ENCODE data around the gene LRFN5. TPM values are rescaled to one million over a fixed set of nuclear protein-coding genes. Genes with fewer than 3 reads are reported as not detected.

The LRFN5 gene
- total and polyA plus RNA-seq, 7 experiments from 2014 or later, result not detected

DNA sequence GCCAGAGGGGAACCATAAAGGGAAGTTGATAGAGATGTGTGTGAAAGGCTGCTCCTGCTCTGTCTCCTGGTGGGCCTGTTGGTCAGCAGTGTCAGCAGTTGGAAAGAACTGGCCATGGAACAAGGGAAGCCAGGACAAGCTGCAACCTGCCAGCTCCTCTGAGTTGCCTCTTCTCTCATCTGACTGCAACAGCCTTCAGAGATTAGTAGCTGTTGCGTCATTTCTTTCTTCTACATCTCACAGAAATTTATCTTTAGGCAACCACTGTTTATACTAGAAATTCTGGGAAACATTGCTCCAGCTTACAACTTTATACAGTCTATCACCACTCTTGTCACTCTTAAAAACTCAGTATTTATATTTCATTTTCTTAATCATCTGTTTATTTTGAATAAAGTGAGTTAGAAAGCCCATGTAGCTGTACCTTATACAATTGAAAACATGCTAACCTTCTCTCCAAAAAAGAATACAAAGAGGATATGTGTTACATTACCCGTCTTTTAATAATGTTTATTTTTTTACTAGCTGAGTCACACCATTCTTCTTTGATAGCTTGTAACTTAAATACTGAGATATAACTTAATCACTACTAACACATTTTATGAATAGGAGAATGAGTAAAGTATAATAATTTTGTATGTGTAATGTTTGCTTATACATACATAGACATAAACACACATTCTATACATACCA is 224.2 kb downstream of the LRFN5 start:
- Histone ChIP-seq H3K4me3 (ENCODE audit: low read length) (no peak overlapping the region), H3K36me3 (ENCODE audit: control insufficient read depth in 2 of 3, insufficient read depth in 3 of 3, low read length in 3 of 3) (no peaks in the 10 kb centered on the region), H3K27ac (ENCODE audit: low read depth, low read length) (no peak overlapping the region), H3K27me3 (ENCODE audit: control insufficient read depth in 2 of 2, insufficient read depth in 2 of 2, low read length in 2 of 2) (no peaks in the 10 kb centered on the region), H3K9me3 (ENCODE audit: control insufficient read depth in 2 of 3, low read length in 3 of 3) (no peaks in the 10 kb centered on the region), H3K4me1 (ENCODE audit: control insufficient read depth in 2 of 2, insufficient read depth in 2 of 2, low read length in 2 of 2) (no peaks in the 10 kb centered on the region)
- H3K27me3 Mint-ChIP-seq, result no peaks in the 10 kb centered on the region
- intact Hi-C loops (cut with micrococcal nuclease), result no loop called here
- H3K4me3 Mint-ChIP-seq, result no peak overlapping the region
- H3K36me3 Mint-ChIP-seq, result no peaks in the 10 kb centered on the region
- no peaks in the 10 kb centered on the region for H3K4me1 Mint-ChIP-seq
- H3K27ac Mint-ChIP-seq, result no peak overlapping the region
- DNase-seq (no peak), ATAC-seq (no peak)
- ChIA-PET POLR2A (no interaction called here), CTCF (no interaction called here)
- H3K9me3 Mint-ChIP-seq, result peaks cover 0 to 7% (median under 1%) of the 10 kb centered on the region in 11 donors

DNA sequence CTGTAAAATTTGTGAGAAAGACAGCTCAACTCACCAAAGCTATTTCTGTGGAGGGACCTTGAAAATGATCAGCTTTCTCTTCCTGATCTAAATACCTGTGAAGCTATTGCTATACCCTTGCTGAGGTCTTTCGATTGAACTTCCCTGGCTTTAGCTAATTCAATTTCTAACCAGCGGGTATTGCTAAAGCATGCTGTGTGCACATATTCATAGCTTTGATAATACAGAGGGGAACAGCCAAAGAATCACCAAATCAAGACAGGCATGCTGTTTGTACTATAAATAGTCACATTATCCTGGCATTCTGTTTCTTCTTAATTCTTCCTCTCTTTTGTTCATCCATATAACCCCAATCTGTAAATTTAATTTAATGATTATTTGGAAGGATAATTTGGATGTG is 233.0 kb downstream of the LRFN5 start:
- POLR2A ChIA-PET, result no interaction called here
- H3K9me3 Mint-ChIP-seq, result peaks cover 0 to 1% (median 0%) of the 10 kb centered on the region in 11 donors
- H3K36me3 ChIP-seq (ENCODE audit: control insufficient read depth in 2 of 3, insufficient read depth in 3 of 3, low read length in 3 of 3), result no peaks in the 10 kb centered on the region
- no peaks in the 10 kb centered on the region for H3K27me3 ChIP-seq (ENCODE audit: control insufficient read depth in 2 of 2, insufficient read depth in 2 of 2, low read length in 2 of 2)
- no peaks in the 10 kb centered on the region for H3K36me3 Mint-ChIP-seq
- intact Hi-C loops (cut with micrococcal nuclease), result no loop called here
- H3K9me3 ChIP-seq (ENCODE audit: control insufficient read depth in 2 of 3, low read length in 3 of 3), result no peaks in the 10 kb centered on the region
- H3K27me3 Mint-ChIP-seq, result peaks cover 0 to 5% (median 0%) of the 10 kb centered on the region in 5 donors
- H3K4me1 Mint-ChIP-seq, result no peaks in the 10 kb centered on the region
- no peak overlapping the region for H3K4me3 Mint-ChIP-seq
- H3K27ac ChIP-seq (ENCODE audit: low read depth, low read length), result no peak overlapping the region
- ATAC-seq (no peak), DNase-seq (no peak)
- no peak overlapping the region for H3K27ac Mint-ChIP-seq
- no peak overlapping the region for H3K4me3 ChIP-seq (ENCODE audit: low read length)
- no peaks in the 10 kb centered on the region for H3K4me1 ChIP-seq (ENCODE audit: control insufficient read depth in 2 of 2, insufficient read depth in 2 of 2, low read length in 2 of 2)
- CTCF ChIA-PET, result no interaction called here

DNA sequence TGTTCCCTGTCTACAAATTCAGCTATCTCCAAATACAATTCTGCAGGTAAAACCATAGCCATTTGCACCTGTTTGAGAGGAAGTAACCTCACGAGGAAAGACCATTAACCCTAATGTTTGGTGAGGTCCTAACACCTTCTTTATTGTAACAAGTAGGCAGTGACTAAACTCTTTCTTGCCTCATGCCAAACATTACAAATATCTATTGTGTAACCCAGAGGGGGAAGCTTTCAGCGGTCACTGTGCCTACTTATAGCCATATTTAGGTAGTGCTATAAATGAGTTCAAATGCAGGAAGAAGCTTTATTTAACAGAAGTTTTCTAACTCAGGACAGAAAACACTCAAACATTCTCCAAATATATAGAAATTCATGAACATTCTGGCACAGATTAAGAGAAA is 252.7 kb downstream of the LRFN5 start:
- Mint-ChIP-seq H3K4me3 (no peak overlapping the region), H3K9me3 (peaks cover 0 to 8% (median 1%) of the 10 kb centered on the region in 11 donors), H3K27ac (no peak overlapping the region), H3K27me3 (no peaks in the 10 kb centered on the region), H3K36me3 (no peaks in the 10 kb centered on the region), H3K4me1 (no peaks in the 10 kb centered on the region)
- no peaks in the 10 kb centered on the region for H3K4me1 ChIP-seq (ENCODE audit: control insufficient read depth in 2 of 2, insufficient read depth in 2 of 2, low read length in 2 of 2)
- H3K27me3 ChIP-seq (ENCODE audit: control insufficient read depth in 2 of 2, insufficient read depth in 2 of 2, low read length in 2 of 2), result no peaks in the 10 kb centered on the region
- H3K36me3 ChIP-seq (ENCODE audit: control insufficient read depth in 2 of 3, insufficient read depth in 3 of 3, low read length in 3 of 3), result no peaks in the 10 kb centered on the region
- intact Hi-C loops (cut with micrococcal nuclease), result no loop called here
- ATAC-seq (no peak), DNase-seq (no peak)
- no peaks in the 10 kb centered on the region for H3K9me3 ChIP-seq (ENCODE audit: control insufficient read depth in 2 of 3, low read length in 3 of 3)
- ChIA-PET POLR2A (no interaction called here), CTCF (no interaction called here)
- H3K27ac ChIP-seq (ENCODE audit: low read depth, low read length), result no peak overlapping the region
- H3K4me3 ChIP-seq (ENCODE audit: low read length), result no peak overlapping the region

DNA sequence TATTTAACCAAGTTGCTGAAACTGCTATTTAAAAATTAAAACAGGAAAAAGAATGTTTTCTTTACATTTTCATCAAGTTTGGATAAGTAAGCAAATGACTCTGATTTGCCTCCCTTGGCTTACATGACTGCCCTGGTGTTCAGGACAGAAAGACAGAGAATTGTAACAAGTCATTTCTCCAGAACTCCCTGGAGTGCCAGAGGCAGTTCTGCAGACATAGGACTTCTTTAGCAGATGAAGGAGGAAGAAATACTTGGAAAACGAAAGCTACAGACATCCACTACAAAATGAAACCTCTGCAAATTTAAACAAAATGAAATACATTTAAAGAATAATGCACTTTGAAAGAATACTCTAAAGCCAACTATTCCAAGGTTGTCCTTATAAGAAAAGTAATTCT is 253.9 kb downstream of the LRFN5 start:
- H3K4me1 Mint-ChIP-seq, result no peaks in the 10 kb centered on the region
- Histone ChIP-seq H3K4me1 (ENCODE audit: control insufficient read depth in 2 of 2, insufficient read depth in 2 of 2, low read length in 2 of 2) (no peaks in the 10 kb centered on the region), H3K36me3 (ENCODE audit: control insufficient read depth in 2 of 3, insufficient read depth in 3 of 3, low read length in 3 of 3) (no peaks in the 10 kb centered on the region), H3K4me3 (ENCODE audit: low read length) (no peak overlapping the region), H3K27me3 (ENCODE audit: control insufficient read depth in 2 of 2, insufficient read depth in 2 of 2, low read length in 2 of 2) (no peaks in the 10 kb centered on the region), H3K9me3 (ENCODE audit: control insufficient read depth in 2 of 3, low read length in 3 of 3) (no peaks in the 10 kb centered on the region), H3K27ac (ENCODE audit: low read depth, low read length) (no peak overlapping the region)
- no peak overlapping the region for H3K4me3 Mint-ChIP-seq
- ChIA-PET CTCF (no interaction called here), POLR2A (no interaction called here)
- DNase-seq (no peak), ATAC-seq (no peak)
- H3K36me3 Mint-ChIP-seq, result no peaks in the 10 kb centered on the region
- no peaks in the 10 kb centered on the region for H3K27me3 Mint-ChIP-seq
- intact Hi-C loops (cut with micrococcal nuclease), result no loop called here
- no peak overlapping the region for H3K27ac Mint-ChIP-seq
- H3K9me3 Mint-ChIP-seq, result peaks cover 0 to 6% (median 0%) of the 10 kb centered on the region in 11 donors

DNA sequence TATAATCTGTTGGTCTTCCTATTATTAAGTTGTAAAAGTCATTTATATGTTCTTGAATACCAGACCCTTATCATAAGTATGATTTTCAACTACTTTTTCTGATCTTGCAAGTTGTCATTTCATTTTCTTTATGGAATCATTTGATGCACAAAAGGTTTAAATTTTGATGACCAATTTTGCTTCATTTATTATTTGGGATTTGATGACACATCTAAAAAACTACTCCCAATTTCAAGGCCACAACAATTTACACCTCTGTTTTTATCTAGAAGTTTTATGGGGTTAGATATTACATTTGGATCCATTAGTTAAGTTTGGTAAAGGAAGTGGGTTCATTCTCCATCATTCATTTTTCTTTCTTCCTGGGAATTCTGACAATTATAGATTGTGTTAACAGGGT is 259.2 kb downstream of the LRFN5 start:
- ATAC-seq (no peak), DNase-seq (no peak)
- Mint-ChIP-seq H3K27ac (no peak overlapping the region), H3K36me3 (no peaks in the 10 kb centered on the region), H3K9me3 (peaks cover 0 to 15% (median 3%) of the 10 kb centered on the region in 11 donors), H3K4me1 (no peaks in the 10 kb centered on the region), H3K27me3 (no peaks in the 10 kb centered on the region), H3K4me3 (no peak overlapping the region)
- H3K4me1 ChIP-seq (ENCODE audit: control insufficient read depth in 2 of 2, insufficient read depth in 2 of 2, low read length in 2 of 2), result no peaks in the 10 kb centered on the region
- H3K27ac ChIP-seq (ENCODE audit: low read depth, low read length), result no peak overlapping the region
- POLR2A ChIA-PET, result no interaction called here
- H3K9me3 ChIP-seq (ENCODE audit: control insufficient read depth in 2 of 3, low read length in 3 of 3), result no peaks in the 10 kb centered on the region
- no peaks in the 10 kb centered on the region for H3K27me3 ChIP-seq (ENCODE audit: control insufficient read depth in 2 of 2, insufficient read depth in 2 of 2, low read length in 2 of 2)
- H3K36me3 ChIP-seq (ENCODE audit: control insufficient read depth in 2 of 3, insufficient read depth in 3 of 3, low read length in 3 of 3), result no peaks in the 10 kb centered on the region
- H3K4me3 ChIP-seq (ENCODE audit: low read length), result no peak overlapping the region
- CTCF ChIA-PET, result no interaction called here
- intact Hi-C loops (cut with micrococcal nuclease), result no loop called here

DNA sequence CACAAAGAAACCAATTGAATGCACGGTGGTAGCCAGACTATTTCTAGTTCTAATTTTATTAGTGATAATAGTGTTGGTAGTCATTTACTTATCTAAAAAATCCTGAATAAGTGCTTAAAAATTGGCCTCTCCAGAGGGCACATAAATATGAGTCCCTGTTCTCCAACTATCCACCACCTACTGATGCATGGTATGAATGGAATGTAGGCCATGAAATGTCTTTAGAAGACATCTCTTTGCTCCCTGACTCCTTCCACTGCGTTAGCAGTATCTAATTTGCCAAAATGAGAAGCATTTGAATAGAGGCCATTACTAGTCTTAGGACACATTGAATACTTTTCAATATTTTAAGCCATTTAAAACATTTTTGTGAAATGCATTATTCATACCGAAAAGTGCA is 261.7 kb downstream of the LRFN5 start:
- ChIA-PET POLR2A (no interaction called here), CTCF (no interaction called here)
- peaks cover 0 to 15% (median 2%) of the 10 kb centered on the region in 11 donors for H3K9me3 Mint-ChIP-seq
- H3K27me3 Mint-ChIP-seq, result no peaks in the 10 kb centered on the region
- Histone ChIP-seq H3K36me3 (ENCODE audit: control insufficient read depth in 2 of 3, insufficient read depth in 3 of 3, low read length in 3 of 3) (no peaks in the 10 kb centered on the region), H3K9me3 (ENCODE audit: control insufficient read depth in 2 of 3, low read length in 3 of 3) (no peaks in the 10 kb centered on the region), H3K27ac (ENCODE audit: low read depth, low read length) (no peak overlapping the region), H3K27me3 (ENCODE audit: control insufficient read depth in 2 of 2, insufficient read depth in 2 of 2, low read length in 2 of 2) (no peaks in the 10 kb centered on the region), H3K4me3 (ENCODE audit: low read length) (no peak overlapping the region), H3K4me1 (ENCODE audit: control insufficient read depth in 2 of 2, insufficient read depth in 2 of 2, low read length in 2 of 2) (no peaks in the 10 kb centered on the region)
- no peaks in the 10 kb centered on the region for H3K36me3 Mint-ChIP-seq
- no peaks in the 10 kb centered on the region for H3K4me1 Mint-ChIP-seq
- intact Hi-C loops (cut with micrococcal nuclease), result no loop called here
- DNase-seq, result no peak
- H3K4me3 Mint-ChIP-seq, result no peak overlapping the region
- H3K27ac Mint-ChIP-seq, result no peak overlapping the region
- ATAC-seq, result no peak

DNA sequence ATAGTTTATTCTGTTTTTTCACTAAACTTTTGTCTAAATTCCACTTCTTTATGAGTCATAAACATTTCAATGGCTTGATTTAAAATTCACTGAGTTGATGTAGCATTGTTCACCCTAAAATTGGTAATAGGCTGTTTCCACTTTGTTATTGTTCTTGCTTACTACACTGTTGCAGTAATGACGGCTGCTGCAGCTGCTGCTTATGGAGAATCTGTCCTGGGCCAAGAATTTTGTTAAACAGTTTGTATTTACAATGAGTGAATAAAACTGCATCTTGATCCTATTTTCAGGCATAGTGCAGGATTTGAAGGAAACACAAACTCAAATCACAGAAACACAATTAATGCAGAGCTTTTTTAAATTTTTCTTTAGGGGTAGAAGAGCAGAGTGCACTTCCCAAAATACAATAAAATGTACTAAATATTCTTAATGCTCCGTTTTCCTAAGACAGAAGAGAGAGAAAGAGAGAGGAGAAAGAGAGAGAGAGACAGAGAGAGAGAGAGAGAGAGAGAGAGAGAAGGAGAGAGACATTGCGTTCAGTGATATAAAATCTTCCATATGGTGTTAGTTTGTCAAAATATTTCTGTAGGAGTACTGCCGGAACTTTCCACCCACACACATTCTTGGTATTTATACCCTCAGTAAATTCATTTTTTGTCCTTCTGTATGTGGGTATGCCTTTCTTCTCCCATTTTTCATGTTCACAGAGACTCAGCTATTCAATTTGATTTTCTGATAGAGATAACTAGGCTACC is 266.4 kb downstream of the LRFN5 start:
- Mint-ChIP-seq H3K27ac (no peak overlapping the region), H3K36me3 (no peaks in the 10 kb centered on the region), H3K27me3 (no peaks in the 10 kb centered on the region), H3K4me3 (no peak overlapping the region), H3K9me3 (peaks cover 0 to 14% (median 5%) of the 10 kb centered on the region in 11 donors), H3K4me1 (no peaks in the 10 kb centered on the region)
- Histone ChIP-seq H3K9me3 (ENCODE audit: control insufficient read depth in 2 of 3, low read length in 3 of 3) (no peaks in the 10 kb centered on the region), H3K27ac (ENCODE audit: low read depth, low read length) (no peak overlapping the region), H3K4me3 (ENCODE audit: low read length) (no peak overlapping the region), H3K4me1 (ENCODE audit: control insufficient read depth in 2 of 2, insufficient read depth in 2 of 2, low read length in 2 of 2) (no peaks in the 10 kb centered on the region), H3K27me3 (ENCODE audit: control insufficient read depth in 2 of 2, insufficient read depth in 2 of 2, low read length in 2 of 2) (no peaks in the 10 kb centered on the region), H3K36me3 (ENCODE audit: control insufficient read depth in 2 of 3, insufficient read depth in 3 of 3, low read length in 3 of 3) (no peaks in the 10 kb centered on the region)
- ChIA-PET POLR2A (no interaction called here), CTCF (no interaction called here)
- DNase-seq (no peak), ATAC-seq (no peak)
- intact Hi-C loops (cut with micrococcal nuclease), result no loop called here

Data from naive thymus-derived CD4-positive, alpha-beta T cell (primary cell).